Neuronal stem cell (in vitro differentiated cells): Measurements from ENCODE around the gene GRM7.

Experiments
- DNase-seq: peaks from one replicate; pipeline ENCODE4 v3.0.0-alpha.2; 2013; ENCODE audit warnings: low spot score
- H2AFZ ChIP-seq: one replicate; pipeline ENCODE4 v1.6.1; 2013; ENCODE audit warnings: mild to moderate bottlenecking, low read length, inconsistent platforms
- H2AK5ac ChIP-seq: 2 replicates; pipeline ENCODE4 v1.6.1; 2013; ENCODE audit warnings: low read depth, mild to moderate bottlenecking, inconsistent platforms, low read length, moderate library complexity, mixed read lengths
- H2BK120ac ChIP-seq: 2 replicates; pipeline ENCODE4 v1.6.1; 2013; ENCODE audit warnings: low read depth, mild to moderate bottlenecking, inconsistent platforms, low read length, moderate library complexity, mixed read lengths
- H2BK12ac ChIP-seq: one replicate; pipeline ENCODE4 v1.6.1; 2013; ENCODE audit warnings: low read length, inconsistent platforms
- H2BK15ac ChIP-seq: 2 replicates; pipeline ENCODE4 v1.6.1; 2013; ENCODE audit warnings: mild to moderate bottlenecking, low read length, inconsistent platforms, mixed read lengths
- H2BK5ac ChIP-seq: one replicate; pipeline ENCODE4 v1.6.1; 2013; ENCODE audit warnings: inconsistent platforms, mild to moderate bottlenecking, low read length, moderate library complexity
- H3K14ac ChIP-seq: one replicate; pipeline ENCODE4 v1.6.1; 2013; ENCODE audit warnings: low read length, inconsistent platforms
- H3K18ac ChIP-seq: 2 replicates; pipeline ENCODE4 v1.6.1; 2013; ENCODE audit warnings: low read length, inconsistent platforms
- H3K23ac ChIP-seq: 2 replicates; pipeline ENCODE4 v1.6.1; 2013; ENCODE audit warnings: low read depth, mild to moderate bottlenecking, mixed read lengths, low read length, inconsistent platforms; ENCODE audit not compliant: poor library complexity
- H3K27ac ChIP-seq: replicated peaks from 3 replicates; pipeline ENCODE4 v1.5.1; 2013; ENCODE audit warnings: low read length, inconsistent platforms
- H3K27me3 ChIP-seq, 3 experiments: 2 replicates each; pipeline ENCODE4 v1.6.1; 2013; ENCODE audit warnings: low read length in 3 of 3, mild to moderate bottlenecking in 2 of 3, inconsistent platforms in 1 of 3, low read depth in 1 of 3, mixed read lengths in 1 of 3, moderate library complexity in 1 of 3; ENCODE audit not compliant: control insufficient read depth in 3 of 3, insufficient read depth in 3 of 3
- H3K36me3 ChIP-seq, 2 donors: replicated peaks in 1 of 2; 2 replicates each; pipeline ENCODE4 v1.6.1; 2013; ENCODE audit warnings: low read length in 2 of 2; ENCODE audit not compliant: control insufficient read depth in 2 of 2, insufficient read depth in 2 of 2
- H3K4ac ChIP-seq: 2 replicates; pipeline ENCODE4 v1.6.1; 2013; ENCODE audit warnings: inconsistent platforms, mild to moderate bottlenecking, low read length, moderate library complexity
- H3K4me1 ChIP-seq, 2 donors: 1 replicate in 1 of 2; 2 replicates in 1 of 2; pipeline ENCODE4 v1.6.1; 2013; ENCODE audit warnings: low read length in 2 of 2, low read depth in 1 of 2; ENCODE audit not compliant: control insufficient read depth in 2 of 2, insufficient read depth in 1 of 2
- H3K4me2 ChIP-seq: one replicate; pipeline ENCODE4 v1.6.1; 2013; ENCODE audit warnings: mild to moderate bottlenecking, low read length, inconsistent platforms; ENCODE audit not compliant: insufficient read depth, poor library complexity, severe bottlenecking
- H3K4me3 ChIP-seq, 2 donors: 2 replicates each; pipeline ENCODE4 v1.5.1; 2013; ENCODE audit warnings: low read length in 2 of 2, mild to moderate bottlenecking in 2 of 2, inconsistent platforms in 1 of 2, moderate library complexity in 1 of 2
- H3K79me1 ChIP-seq: one replicate; pipeline ENCODE4 v1.6.1; 2013; ENCODE audit warnings: low read depth, mild to moderate bottlenecking, inconsistent platforms, low read length, moderate library complexity
- H3K9ac ChIP-seq: one replicate; pipeline ENCODE4 v1.6.1; 2013; ENCODE audit warnings: mild to moderate bottlenecking, low read depth, low read length, inconsistent platforms; ENCODE audit not compliant: poor library complexity
- H3K9me3 ChIP-seq, 2 donors: replicated peaks in 1 of 2; 2 replicates each; pipeline versions ENCODE3 to v1.6.1; 2013; ENCODE audit warnings: low read length in 2 of 2, mild to moderate bottlenecking in 2 of 2, inconsistent platforms in 1 of 2, low read depth in 1 of 2, mixed read lengths in 1 of 2, moderate library complexity in 1 of 2; ENCODE audit not compliant: control insufficient read depth in 2 of 2, insufficient read depth in 1 of 2
- H4K8ac ChIP-seq: one replicate; pipeline ENCODE4 v1.6.1; 2013; ENCODE audit warnings: low read depth, mild to moderate bottlenecking, inconsistent platforms, low read length, moderate library complexity
- H4K91ac ChIP-seq: one replicate; pipeline ENCODE4 v1.6.1; 2013; ENCODE audit warnings: low read length, low read depth, mild to moderate bottlenecking, inconsistent platforms; ENCODE audit not compliant: poor library complexity
- WGBS, 2 donors: extraction: QIAGEN DNeasy Blood & Tissue Kit; methylation state at CpG; one replicate each; pipeline ENCODE4 v1.1.7; 2013; ENCODE audit warnings: missing lambda C conversion rate in 2 of 2, mixed read lengths in 1 of 2; ENCODE audit not compliant: insufficient read length in 2 of 2, insufficient replicate concordance in 1 of 2; ENCODE audit errors: extremely low coverage in 2 of 2; 5-methylcytosine and 5-hydroxymethylcytosine counted together

Gene GRM7

GRCh38 chr3:7211740-7212139, 350.8 kb downstream of the GRM7 start:
- no peaks in the 10 kb centered on the region for H3K4me1 ChIP-seq
- H3K9me3 ChIP-seq = no peaks in the 10 kb centered on the region
- no peak overlapping the region for H3K4ac ChIP-seq
- WGBS, 2 donors = no CpG with 5 or more reads among the region's 5 CpGs
- no peak overlapping the region for H2BK12ac ChIP-seq
- H4K91ac ChIP-seq = no peak overlapping the region
- no peak overlapping the region for H3K23ac ChIP-seq
- no peak overlapping the region for H3K27ac ChIP-seq
- H3K9ac ChIP-seq = no peak overlapping the region
- H3K4me2 ChIP-seq = no peak overlapping the region
- H3K14ac ChIP-seq = no peak overlapping the region
- H2AK5ac ChIP-seq = no peak overlapping the region
- H3K27me3 ChIP-seq = no peaks in the 10 kb centered on the region
- no peak overlapping the region for H4K8ac ChIP-seq
- H3K36me3 ChIP-seq = no peaks in the 10 kb centered on the region
- no peaks in the 10 kb centered on the region for H3K79me1 ChIP-seq
- H2BK5ac ChIP-seq = no peak overlapping the region
- H3K18ac ChIP-seq = no peak overlapping the region
- no peak overlapping the region for H2BK120ac ChIP-seq
- no peak for DNase-seq
- no peak overlapping the region for H2BK15ac ChIP-seq
- no peak overlapping the region for H3K4me3 ChIP-seq
- no peak overlapping the region for H2AFZ ChIP-seq

- H3K36me3 ChIP-seq = no peaks in the 10 kb centered on the region
- H3K4ac ChIP-seq = no peak overlapping the region
- H3K14ac ChIP-seq = no peak overlapping the region
- no peak overlapping the region for H2BK5ac ChIP-seq
- no peak overlapping the region for H3K18ac ChIP-seq
- WGBS, 2 donors = no CpG with 5 or more reads among the region's 3 CpGs
- no peak for DNase-seq
- no peaks in the 10 kb centered on the region for H3K4me1 ChIP-seq
- H3K23ac ChIP-seq = no peak overlapping the region
- no peak overlapping the region for H3K9ac ChIP-seq
- no peaks in the 10 kb centered on the region for H3K79me1 ChIP-seq
- no peak overlapping the region for H2AFZ ChIP-seq
- no peak overlapping the region for H2AK5ac ChIP-seq
- no peaks in the 10 kb centered on the region for H3K9me3 ChIP-seq
- H3K27me3 ChIP-seq = no peaks in the 10 kb centered on the region
- H2BK15ac ChIP-seq = no peak overlapping the region
- H2BK12ac ChIP-seq = no peak overlapping the region
- H3K4me3 ChIP-seq = no peak overlapping the region
- no peak overlapping the region for H3K27ac ChIP-seq
- H4K91ac ChIP-seq = no peak overlapping the region
- H2BK120ac ChIP-seq = no peak overlapping the region
- H3K4me2 ChIP-seq = no peak overlapping the region
- no peak overlapping the region for H4K8ac ChIP-seq
These were observed 354.8 kb downstream of the GRM7 start for GRCh38 chr3:7215706-7216105.

GRCh38 chr3:7226393-7226792, 365.5 kb downstream of the GRM7 start:
- no peak overlapping the region for H3K27ac ChIP-seq
- no peak overlapping the region for H3K18ac ChIP-seq
- no peak overlapping the region for H2AK5ac ChIP-seq
- no peaks in the 10 kb centered on the region for H3K36me3 ChIP-seq
- H3K4me1 ChIP-seq = no peaks in the 10 kb centered on the region
- no peak overlapping the region for H3K4ac ChIP-seq
- H3K14ac ChIP-seq = no peak overlapping the region
- H2BK15ac ChIP-seq = no peak overlapping the region
- no CpG with 5 or more reads among the region's 4 CpGs for WGBS, 2 donors
- no peak overlapping the region for H3K4me2 ChIP-seq
- no peak overlapping the region for H3K23ac ChIP-seq
- DNase-seq = no peak
- H2BK12ac ChIP-seq = no peak overlapping the region
- no peak overlapping the region for H4K8ac ChIP-seq
- H3K4me3 ChIP-seq = no peak overlapping the region
- no peak overlapping the region for H2BK5ac ChIP-seq
- no peak overlapping the region for H2BK120ac ChIP-seq
- no peak overlapping the region for H2AFZ ChIP-seq
- H3K9me3 ChIP-seq = no peaks in the 10 kb centered on the region
- no peaks in the 10 kb centered on the region for H3K27me3 ChIP-seq
- H4K91ac ChIP-seq = no peak overlapping the region
- no peaks in the 10 kb centered on the region for H3K79me1 ChIP-seq
- H3K9ac ChIP-seq = no peak overlapping the region

- Histone ChIP-seq H3K14ac (no peak overlapping the region), H4K91ac (no peak overlapping the region), H3K4me3 (no peak overlapping the region), H3K79me1 (no peaks in the 10 kb centered on the region), H2AFZ (no peak overlapping the region), H3K23ac (no peak overlapping the region), H4K8ac (no peak overlapping the region), H3K9ac (no peak overlapping the region), H3K36me3 (no peaks in the 10 kb centered on the region), H3K18ac (no peak overlapping the region), H2BK15ac (no peak overlapping the region), H2BK120ac (no peak overlapping the region), H2BK5ac (no peak overlapping the region), H3K4ac (no peak overlapping the region), H3K27me3 (no peaks in the 10 kb centered on the region), H3K9me3 (peaks cover 0 to 2% of the 10 kb centered on the region in 2 donors), H3K4me2 (no peak overlapping the region), H2BK12ac (no peak overlapping the region), H3K27ac (no peak overlapping the region), H3K4me1 (no peaks in the 10 kb centered on the region), H2AK5ac (no peak overlapping the region)
- no CpG with 5 or more reads among the region's 1 CpG for WGBS, 2 donors
- DNase-seq = no peak
These were observed 377.8 kb downstream of the GRM7 start for GRCh38 chr3:7238565-7239295.
